Measurements from ENCODE around the gene UQCC5.
"Not testable (repeated sequence)": the region's sequence is repeated elsewhere in the genome, so short reads cannot be mapped to it uniquely, and the experiment has no call there.

UQCC5 gene

DNA sequence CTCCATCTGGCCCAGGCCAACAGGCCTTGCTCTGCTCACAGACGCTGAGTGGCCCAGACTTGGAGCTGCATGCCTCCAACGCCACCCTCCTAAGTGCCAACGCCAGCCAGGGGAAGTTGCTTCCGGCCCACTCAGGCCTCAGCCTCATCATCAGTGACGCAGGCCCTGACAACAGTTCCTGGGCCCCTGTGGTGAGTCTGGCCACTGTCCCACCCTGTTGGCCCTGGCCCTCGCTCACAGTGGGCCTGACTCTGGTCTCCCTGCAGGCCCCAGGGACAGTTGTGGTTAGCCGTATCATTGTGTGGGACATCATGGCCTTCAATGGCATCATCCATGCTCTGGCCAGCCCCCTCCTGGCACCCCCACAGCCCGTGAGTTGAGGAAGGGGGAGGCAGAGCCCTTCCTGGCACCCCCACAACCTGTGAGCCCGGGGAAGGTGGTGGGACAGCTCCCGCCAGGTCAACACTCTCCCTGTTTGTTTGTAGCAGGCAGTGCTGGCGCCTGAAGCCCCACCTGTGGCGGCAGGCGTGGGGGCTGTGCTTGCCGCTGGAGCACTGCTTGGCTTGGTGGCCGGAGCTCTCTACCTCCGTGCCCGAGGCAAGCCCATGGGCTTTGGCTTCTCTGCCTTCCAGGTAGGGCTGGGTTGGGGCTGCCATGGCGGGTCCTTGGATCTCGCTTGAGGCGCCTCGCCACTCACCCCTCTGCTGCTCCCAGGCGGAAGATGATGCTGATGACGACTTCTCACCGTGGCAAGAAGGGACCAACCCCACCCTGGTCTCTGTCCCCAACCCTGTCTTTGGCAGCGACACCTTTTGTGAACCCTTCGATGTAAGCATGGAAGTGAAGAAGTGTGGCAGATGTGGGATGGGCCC, 12.8 kb upstream of the UQCC5 start:
- DNase-seq (ENCODE audit: low read depth): no peak

DNA sequence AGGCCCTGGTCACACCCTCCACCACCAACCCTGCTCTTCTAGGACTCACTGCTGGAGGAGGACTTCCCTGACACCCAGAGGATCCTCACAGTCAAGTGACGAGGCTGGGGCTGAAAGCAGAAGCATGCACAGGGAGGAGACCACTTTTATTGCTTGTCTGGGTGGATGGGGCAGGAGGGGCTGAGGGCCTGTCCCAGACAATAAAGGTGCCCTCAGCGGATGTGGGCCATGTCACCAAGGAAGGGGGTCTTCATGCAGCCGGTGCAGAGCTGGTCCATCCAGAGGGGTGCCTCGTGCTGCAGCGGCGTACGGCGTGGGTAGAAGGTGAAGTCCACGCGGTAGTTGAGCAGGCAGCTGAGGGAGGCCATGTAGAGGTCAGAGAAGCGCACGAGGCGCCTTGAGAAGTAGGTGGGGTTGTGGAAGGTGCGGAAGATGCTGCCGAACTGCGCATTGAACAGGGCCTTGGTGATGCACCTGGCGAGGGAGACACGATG, 12.1 kb upstream of the UQCC5 start:
- no peak for DNase-seq (ENCODE audit: low read depth)

DNA sequence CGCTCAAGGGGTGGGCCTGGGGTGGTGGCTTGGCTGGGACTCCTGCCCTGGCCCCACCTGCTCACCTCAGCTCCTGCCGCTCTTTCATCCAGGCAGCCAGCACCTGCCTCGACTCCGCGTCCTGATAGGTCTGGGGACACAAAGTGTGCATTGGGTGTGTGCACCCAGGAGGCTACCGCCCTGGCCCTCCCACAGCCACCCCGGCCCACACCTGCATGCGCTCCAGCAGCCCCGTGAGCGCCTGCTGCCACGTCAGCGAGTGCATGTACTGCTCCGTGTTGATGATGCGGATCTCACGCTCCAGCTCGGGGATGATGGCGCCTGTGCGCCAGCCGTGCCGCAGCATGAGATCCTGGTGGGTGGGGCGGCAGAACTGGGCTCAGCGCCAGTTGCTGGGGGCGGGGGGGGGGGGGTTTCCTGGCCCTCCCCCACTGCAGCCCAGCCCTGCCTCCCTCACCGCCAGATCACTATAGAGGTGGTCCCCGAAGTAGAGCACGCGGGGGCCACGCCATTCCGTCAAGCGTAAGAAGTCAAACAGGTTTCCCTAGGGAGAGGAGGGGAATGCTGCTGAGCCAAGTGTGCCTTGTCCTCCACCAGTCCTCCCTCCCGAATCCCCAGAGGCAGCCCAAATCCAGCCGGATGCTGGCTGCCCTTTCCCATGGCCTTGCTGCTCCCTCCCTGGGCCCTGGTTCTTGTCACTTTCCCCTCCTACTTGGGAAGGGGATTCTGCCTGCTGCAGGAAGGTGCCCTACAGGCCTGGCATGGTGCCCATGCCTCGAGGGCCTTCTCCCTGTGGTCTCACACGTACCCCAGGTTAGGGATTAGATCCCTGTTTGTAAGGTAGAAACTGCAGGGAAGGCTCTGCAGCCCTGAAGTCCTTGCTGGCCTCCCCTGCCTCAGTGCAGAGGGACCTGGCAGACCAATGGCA, 11.4 kb upstream of the UQCC5 start:
- no peak for DNase-seq (ENCODE audit: low read depth)

DNA sequence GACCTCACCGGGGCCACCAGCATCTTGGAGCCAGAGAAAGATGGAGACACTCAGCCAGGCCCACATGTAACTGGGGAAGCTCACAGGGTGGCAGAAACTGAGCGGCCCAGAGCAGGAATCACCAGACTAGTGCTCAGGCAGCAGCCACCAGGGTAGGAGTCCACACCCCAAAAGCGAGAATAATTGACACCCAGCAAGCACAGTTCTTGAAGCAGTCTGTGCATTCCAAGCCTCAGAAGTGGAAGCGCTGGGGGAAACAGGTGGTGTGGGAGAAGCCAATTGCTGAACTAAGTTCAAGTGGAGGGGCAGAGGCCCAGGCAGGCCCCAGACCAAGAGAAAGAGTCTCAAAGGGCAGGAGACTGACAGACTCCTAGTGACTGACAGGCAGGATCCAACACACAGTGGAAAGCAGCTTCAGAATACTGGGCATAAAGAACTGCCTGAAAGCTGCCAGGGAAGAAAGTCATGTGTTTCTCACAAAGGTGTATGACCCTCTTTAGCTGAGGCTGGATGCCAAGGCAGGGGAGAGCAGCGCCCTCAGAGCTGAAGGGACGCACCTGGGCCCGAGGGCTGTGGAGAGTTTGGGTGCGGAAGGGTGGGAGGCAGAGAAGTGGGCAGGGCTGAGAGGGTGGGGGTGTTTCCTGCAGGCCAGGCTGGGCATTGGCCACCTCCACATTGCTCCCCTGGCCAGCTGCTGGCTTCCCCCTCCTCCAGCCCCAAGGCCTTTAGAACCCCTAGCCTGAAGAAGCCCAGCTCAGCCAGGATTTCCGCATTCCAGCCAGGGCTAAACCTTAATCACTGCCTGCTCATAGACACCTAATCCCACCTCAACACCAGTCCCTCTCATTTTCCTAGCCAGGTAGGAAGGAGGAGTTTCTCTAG, 10.5 kb upstream of the UQCC5 start:
- no peak for DNase-seq (ENCODE audit: low read depth)

DNA sequence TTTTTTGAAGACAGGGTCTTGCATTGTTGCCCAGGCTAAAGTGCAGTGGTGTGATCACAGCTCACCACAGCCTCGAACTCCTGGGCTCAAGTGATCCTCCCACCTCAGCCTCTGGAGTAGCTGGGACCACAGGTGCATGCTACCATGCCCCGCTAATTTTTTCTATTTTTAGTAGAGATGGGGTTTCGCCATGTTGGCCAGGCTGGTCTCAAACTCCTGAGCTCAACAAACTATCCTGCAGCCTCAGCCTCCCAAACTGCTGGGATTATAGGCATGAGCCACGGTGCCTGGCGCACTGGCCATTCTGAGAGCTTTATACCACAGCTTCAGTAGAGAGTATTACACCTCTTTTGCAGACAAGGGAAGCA, 9.8 kb upstream of the UQCC5 start:
- not testable (repeated sequence) for DNase-seq (ENCODE audit: low read depth)

DNA sequence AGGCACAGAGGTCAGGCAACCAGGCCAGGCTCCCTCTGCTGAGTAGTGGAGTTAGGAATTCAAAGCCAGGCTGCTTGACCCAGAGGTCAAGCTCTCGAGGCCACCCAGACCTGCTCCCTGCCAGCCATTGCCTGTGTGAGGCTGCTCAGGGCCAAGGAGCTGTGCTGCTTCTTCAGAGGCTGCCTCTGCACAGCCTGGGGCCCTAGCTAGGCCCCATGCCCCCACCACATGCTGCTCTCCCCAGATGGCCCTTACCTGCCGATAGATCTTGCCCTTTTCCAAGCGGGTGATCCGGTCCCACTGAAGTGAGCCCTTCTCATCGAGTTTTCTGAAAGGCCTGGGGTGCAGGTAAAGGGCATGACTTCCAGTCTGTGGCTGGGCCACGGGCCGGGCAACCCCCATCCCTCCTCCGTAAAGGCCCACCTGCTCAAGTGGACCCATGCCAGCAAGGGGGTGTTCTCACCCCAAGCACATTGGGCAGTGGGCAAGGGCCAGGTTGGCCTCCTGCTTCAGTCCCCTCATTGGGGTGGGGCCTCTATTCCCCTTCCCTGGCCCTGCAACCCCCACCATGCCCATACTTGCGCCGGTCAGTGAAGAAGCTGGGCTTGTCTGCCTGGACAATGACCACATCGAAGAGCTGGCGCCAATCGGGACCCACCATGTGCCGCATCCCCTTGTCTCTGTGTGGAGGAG, 9.2 kb upstream of the UQCC5 start:
- DNase-seq (ENCODE audit: low read depth): no peak

DNA sequence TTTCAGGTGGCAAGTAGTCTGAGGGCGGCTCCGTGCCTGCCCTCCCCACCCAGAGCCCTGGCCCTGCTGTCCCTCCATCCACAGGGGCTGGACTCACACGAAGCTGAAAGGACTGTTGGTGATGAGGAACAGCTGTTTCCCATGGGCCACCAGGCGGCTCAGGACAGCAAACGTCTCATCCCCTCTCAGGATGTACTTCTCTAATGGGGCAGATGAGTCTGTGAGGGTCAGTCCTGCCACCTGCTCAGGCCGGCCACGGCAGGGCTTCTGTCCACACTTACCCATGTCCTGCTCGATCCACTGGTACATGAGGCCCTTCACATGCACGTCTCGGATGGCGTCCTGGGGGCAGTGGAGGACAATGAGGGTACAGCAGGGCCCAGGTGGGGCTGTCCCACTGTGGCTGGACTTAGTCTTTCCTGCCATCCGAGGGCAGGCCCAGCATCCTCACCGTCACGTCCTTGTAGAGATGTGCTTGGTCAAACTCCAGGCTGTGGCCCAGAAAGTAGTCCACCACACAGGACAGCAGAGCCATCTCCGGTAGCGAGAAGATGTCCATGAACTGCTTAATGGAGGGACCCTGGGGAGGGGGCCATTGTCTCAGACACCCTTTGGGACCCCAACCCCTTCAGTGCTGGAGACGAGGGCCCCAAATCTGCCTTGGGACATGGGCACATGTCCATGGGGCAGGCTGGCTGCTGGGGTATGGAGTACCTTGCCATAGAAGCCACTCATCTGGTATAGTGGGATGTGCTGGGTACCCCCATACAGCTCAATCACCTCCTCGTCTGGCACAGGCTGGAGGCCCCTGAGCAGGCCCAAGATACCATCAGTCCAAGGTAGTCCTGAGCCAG, 8.4 kb upstream of the UQCC5 start:
- DNase-seq (ENCODE audit: low read depth): no peak

DNA sequence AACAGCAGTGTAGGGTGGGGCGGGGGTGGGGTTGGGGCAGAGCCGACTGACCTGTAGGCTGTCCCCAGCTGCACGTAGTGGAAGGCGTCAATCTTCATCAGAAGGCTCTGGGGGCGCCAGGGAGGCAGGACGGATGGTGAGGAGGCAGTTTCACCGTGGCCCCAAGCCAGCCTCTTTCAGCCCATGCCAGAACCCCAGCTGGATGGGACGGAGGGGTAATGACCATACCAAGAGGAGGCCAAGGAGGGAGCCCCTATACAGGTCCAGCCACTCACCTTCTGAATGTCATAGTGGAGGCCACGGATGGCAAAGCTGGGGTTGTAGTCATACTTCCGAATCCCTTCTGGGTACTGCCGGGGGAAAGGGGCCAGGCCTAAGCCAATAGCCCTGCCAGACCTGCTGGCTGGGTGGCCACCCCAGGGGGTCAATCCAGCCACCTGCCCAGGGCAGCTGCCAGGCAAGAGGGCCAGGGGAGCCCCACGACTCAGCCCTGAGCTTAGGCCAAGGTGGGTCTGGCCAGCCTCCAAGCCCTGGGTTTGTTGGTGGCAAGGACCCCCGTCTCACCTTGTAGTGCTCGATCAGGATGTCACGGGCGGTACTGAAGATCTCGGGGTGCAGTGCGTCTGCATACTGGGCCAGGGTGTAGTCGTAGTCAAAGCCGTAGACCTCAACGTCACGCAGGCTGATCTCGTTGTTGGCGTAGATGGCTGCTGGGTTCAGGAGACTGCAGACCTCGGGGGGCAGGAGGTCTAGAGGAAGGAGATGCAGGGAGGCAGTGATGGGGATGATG, 7.6 kb upstream of the UQCC5 start:
- DNase-seq (ENCODE audit: low read depth): no peak

DNA sequence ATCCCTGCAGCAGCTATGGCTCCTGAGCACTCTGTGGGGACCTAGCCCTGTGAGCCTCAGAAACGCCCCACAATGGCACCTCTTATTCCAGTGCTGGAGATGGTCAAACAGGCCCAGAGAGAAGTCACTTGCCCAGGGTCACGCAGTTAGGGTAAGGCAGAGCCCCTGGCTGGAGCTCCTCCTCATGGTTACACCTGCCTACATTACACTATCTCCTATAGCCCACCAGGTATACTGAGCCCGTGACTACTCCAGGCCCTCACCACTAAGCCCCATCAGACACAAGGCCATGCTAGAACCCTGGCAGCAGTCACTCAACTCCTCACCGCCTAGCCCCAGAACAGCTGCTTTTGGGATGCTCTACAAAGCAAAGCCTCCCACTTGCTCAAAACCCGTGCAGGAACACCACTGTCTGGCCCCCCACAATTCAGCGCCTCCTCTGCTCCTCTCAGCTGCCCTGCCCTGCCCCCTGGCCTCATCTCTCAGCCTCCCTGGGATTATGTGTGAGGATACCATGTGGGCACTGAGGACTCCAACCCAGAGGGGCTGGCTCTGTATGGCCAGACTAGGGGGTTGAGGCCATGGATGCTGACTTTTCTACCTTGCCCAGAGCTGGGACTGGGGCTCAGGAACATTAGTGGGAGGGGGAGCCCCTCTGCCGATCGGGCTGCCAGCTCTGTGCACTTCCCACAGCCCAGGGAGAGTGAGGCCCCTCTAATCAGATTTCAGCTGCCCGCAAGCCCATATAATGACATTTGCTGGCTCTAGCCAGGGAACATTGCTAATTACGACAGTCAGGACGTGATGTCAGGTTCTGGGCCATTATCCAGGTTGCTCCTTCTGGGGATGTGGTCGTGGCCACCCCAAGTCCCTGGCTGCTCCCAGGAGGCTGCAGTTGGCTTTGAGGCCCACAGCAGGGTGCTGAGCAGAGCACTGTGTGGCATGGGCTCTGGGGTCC, 6.8 kb upstream of the UQCC5 start:
- DNase-seq (ENCODE audit: low read depth): no peak

DNA sequence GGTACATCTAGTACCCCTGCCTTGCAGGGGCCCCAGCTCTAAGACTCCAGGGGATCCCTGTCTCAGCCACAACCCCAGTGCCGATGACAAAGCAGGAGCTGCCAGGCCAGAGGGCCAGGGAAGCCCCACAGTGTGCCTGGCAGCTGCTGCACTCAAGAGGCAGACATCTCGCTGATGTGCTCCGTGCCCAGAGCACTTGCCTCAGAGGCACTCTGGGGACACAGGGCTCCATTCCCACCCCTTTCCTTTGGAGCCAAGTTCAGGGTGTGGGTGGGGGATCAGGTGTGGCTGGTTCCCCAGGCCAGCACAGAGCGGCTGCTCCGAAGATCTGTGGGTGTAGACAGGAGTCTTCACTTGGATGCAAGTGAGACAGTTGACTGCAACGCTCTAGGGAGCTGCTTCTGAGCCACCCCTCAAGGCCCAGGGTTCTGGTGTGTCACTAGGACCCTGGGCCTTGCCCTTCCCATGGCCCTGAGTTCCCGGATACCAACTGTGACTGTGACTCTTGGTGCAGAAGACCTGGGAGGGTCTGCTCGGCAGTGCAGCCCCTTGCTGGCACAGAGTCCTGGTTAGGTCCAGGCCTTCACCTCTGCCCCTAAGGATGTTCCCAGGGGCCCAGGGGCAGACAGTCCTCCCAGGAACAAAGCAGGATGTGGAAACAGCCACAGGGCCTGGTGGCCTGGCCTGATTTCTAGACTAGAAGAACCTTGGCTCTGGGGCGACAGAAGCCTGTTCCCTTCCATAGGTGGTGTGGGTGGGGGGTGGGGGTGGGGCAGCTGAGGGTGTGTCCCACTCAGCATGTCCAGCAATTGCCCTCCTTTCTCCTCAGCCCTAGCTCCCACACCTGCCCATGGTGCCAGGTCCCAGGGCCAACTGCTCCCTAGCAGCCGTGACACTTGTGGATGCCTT, 5.2 kb upstream of the UQCC5 start:
- DNase-seq (ENCODE audit: low read depth): no peak

DNA sequence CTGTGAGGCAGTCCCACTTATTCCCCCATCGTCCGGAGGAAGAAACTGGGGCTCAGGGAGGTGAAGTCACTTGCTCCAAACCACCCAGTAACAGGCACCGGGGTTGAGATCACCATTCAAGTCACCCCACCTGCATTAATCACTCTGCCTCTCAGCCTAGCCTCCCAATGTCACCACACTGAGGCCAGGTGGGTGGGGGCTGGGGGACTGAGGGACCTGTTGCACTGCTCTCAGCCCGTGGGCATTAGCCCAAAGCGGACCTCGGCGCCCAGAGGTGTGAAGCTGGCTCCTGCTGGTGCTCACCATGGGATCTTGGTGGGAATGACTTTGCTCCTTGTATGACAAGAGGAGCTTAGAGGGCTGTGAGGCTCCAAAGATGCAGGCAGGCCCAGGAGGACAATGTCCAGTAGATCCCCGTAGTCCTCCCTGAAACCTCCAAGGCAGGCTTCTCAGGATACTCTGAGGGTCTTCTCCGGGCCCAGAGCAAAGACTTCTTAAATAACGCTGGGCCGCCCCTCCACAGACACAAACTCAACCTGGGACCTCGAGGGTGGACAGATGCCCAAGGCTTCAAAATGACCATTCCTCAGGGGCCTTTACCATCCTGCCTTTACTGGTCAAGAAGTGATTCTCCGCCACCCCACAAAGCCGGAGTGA, 4.4 kb upstream of the UQCC5 start:
- no peak for DNase-seq (ENCODE audit: low read depth)

DNA sequence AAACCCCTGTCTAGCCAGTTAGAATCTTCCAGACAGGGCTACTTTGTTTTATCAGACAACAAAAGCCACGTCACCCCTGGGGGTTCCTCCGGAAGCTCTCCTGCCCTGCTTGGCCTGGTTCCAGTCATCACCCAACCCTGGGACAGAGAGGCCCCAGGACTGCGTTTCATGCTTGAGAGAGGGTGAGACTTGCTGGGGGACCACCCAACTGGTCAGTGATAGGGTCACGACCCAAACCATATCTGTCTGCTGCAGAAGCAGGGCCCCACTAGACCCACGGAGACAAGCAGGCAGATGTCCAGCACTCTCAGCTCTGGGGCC, 3.9 kb upstream of the UQCC5 start:
- no peak for DNase-seq (ENCODE audit: low read depth)

DNA sequence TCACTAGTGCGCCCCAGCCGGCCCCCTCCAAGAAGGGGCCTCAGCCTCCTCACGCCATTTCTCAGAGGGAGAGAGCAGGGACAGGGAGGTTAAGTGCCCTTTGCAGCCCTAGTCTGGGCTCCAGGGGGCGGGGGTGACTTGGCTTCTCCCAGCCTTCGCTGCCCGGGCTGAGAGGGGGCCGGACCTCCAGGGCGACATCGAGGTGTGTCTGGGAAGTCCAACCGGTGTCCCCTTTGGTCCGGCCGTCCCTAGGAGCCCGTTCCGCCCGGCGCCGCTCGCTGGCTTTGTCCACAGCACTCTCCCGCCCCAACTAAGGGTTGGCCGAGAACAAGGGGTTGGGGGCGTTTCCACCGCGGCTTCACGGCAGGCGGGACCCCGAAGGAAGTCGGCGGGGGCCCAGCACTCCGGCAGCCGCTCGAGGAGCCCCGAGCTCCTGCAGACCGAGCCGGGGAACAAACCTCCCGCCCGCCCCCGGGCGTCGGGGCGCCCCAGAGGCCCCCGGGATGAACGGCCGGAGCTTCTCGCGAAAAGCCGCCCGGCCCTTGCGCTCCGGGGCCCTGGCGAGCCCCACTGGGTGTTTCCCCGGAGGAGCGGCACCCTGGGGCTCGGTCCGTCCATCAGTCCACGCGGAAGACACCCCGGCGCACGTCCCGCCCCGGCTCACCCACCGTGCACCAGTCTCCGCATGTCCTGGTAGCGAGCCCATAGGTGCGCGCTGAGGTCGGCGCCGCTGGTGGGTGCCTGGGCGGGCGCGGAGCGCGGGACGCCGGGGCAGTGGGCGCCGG, 3.4 kb upstream of the UQCC5 start:
- DNase-seq (ENCODE audit: low read depth): no peak

DNA sequence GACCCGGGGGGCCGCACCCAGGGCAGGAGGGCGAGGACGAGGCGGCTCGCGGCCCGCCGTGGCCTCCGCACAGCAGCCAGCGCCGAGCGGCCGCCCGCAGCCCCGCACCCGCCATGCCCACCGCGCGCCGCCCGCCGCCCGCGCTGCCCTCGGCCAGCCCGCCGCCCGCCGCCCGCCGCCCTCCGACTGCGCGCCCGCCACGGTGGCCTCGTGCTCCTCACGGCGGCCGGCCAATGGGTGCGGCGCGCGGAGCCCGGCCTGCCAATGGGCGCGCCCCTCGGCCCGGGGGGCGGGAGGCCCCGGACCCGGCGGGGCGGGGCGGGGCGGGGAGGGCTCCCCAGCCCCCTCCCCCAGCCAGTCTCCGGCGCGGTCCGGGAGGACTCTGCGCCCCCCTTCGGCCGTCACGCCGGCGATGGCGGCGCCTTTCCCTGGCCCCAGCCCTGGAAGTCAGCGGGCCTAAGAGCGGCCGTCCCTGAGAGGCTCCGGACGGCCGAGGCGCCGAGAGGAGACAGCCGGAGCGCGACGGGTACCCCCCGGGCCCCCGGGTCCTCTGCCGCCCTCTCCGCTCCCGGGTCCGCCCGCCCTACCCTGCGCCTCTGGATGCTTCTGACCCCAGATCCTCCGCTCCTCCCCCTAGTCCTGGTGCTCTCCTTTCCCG, 2.7 kb upstream of the UQCC5 start, which contains the start of gene NT5DC2:
TSS of gene NT5DC2 (minus strand) at position 235 of the 658 bp plus-strand sequence. CDS start at position 115, 120 bp downstream.
- peak; percentile 43 for DNase-seq (ENCODE audit: low read depth)
